ENCODE data around the gene NOX3.

Gene NOX3

DNA sequence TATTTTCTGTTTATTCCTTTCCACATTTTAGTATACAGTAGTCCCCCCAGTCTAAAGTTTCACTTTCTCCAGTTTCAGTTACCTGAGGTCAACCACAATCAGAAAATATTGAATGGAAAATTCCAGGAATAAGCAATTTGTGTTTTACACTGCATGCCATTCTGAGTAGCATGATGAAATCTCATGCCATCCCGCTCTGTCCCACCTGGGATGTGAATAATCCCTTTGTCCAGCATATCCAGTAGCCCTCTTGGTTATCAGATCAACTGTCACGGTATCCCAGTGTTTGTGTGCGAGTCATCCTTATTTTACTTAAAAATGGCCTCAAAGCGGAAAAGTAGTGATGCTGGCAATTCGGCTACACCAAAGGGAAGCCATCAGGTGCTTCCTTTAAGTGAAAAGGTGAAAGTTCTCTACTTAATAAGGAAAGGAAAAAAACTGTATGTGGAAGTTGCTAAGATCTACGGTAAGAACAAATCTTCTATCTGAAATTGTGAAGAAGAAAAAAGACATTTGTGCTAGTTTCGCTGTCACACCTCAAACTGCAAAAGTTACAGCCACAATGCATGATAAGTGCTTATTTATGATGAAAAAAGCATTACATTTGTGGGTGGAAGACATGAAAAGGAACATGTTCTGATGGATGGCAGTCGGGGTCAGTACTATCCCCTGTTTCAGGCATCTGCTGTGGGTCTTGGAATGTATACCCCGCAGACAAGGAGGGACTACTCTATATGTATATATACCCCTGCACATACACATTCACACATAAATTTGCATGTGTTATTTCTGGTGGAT is 11.3 kb downstream of the NOX3 start:
- in situ Hi-C loops (cut with MboI; ENCODE audit: low pct_unique_long_range_greater_than_20kb, low sequenced_read_pairs, unreplicated experiment): no loop called here
- TF ChIP-seq CTCF (IDR thresholded peaks at IDR 0.05; ENCODE audit: extremely low read depth, insufficient read depth, missing control alignments): no peak
- DNase-seq (ENCODE audit: low spot score): no peak

DNA sequence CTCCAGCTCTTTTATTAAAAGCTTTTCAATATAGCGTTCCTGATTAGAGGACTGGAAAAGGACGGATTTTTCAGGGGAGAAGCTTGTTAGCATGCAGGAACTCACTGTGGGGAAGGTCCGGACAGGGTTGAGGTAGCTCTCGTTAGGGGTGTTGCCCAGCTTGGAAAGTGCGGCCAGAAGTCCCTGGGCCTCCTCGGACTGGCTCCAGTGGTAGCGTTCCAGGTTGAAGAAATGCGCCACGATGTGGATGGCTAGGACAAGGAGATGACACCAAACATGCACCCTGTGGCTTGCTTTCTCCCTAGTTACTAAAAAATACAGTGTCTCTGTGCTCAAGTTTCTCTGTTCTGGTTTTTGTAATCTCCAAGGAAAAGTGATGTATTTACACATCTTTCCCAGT is 12.5 kb downstream of the NOX3 start:
- in situ Hi-C loops (cut with MboI; ENCODE audit: low pct_unique_long_range_greater_than_20kb, low sequenced_read_pairs, unreplicated experiment): no loop called here
- DNase-seq (ENCODE audit: low spot score): no peak
- no peak for TF ChIP-seq CTCF (IDR thresholded peaks at IDR 0.05; ENCODE audit: extremely low read depth, insufficient read depth, missing control alignments)

DNA sequence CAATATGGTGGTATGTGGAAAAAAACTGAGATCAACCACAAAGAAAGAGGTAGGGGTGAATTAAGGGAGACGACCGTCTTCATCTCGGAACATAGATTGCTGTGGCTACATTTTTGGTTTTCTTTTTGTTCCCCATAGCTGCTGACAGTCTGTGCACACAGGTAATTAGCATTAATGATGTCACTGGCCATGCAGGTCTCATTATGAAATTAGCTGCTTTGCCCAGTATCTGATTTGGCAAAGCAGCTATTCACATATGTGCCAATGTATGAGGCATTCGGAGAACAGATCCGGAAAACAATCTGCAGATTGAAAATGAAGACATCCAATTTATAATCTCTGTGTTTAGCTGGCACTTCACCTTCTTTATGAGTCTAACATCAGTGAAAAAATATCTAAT is 13.1 kb downstream of the NOX3 start:
- in situ Hi-C loops (cut with MboI; ENCODE audit: low pct_unique_long_range_greater_than_20kb, low sequenced_read_pairs, unreplicated experiment): no loop called here
- DNase-seq (ENCODE audit: low spot score): no peak
- no peak for TF ChIP-seq CTCF (IDR thresholded peaks at IDR 0.05; ENCODE audit: extremely low read depth, insufficient read depth, missing control alignments)

DNA sequence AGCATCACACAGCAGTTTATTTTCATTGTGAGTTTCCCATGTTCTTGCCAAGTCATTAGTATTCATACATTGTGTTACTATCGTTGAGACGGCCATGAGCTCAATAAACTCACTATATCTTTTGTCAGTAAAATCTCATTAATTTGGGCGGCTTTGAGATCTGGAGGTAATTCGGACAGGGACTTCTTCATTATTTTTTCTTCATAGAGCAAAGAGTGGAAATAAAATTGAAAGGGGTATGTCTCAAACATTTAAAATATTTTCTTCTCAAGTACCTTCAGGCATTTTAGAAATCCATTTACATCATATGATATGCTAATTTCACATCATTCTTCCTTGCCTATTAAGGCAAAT is 14.6 kb downstream of the NOX3 start:
- in situ Hi-C loops (cut with MboI; ENCODE audit: low pct_unique_long_range_greater_than_20kb, low sequenced_read_pairs, unreplicated experiment): no loop called here
- no peak for TF ChIP-seq CTCF (IDR thresholded peaks at IDR 0.05; ENCODE audit: extremely low read depth, insufficient read depth, missing control alignments)
- no peak for DNase-seq (ENCODE audit: low spot score)

DNA sequence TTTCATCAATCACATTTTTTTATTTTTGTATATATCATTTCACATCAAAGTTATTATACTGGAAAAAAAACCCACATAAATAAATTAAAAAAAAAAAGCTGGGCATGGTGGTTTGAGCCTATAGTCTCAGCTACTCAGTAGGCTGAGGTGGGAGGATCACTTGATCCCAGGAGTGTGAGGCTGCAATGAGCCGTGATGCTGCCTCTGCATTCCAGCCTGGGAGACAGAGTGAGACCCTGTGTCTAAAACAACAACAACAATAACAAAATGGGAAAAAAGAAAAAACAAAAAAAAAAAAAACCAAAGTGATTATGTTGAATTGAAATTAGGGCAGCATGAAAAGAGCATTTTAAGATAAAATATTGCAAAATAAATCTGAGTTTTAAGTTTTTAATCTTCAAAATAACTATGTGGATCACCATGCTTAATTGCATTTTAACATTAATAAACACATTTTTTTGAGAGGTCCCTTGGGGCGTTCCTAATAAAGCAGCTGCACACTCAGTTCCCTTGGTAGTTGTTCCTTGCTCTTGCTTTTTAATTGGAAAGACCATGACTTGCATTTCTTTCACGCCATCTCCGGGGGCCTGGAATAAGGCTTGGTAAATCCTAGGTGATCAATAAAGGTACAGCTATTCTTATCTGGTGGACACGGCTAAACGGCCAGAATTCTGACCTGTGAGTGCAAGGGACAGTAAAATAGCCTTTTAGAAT is 15.1 kb downstream of the NOX3 start:
- in situ Hi-C loops (cut with MboI; ENCODE audit: low pct_unique_long_range_greater_than_20kb, low sequenced_read_pairs, unreplicated experiment): no loop called here
- DNase-seq (ENCODE audit: low spot score): no peak
- no peak for TF ChIP-seq CTCF (IDR thresholded peaks at IDR 0.05; ENCODE audit: extremely low read depth, insufficient read depth, missing control alignments)

- in situ Hi-C loops (cut with MboI; ENCODE audit: low pct_unique_long_range_greater_than_20kb, low sequenced_read_pairs, unreplicated experiment): no loop called here
- no peak for DNase-seq (ENCODE audit: low spot score)
- TF ChIP-seq CTCF (IDR thresholded peaks at IDR 0.05; ENCODE audit: extremely low read depth, insufficient read depth, missing control alignments): no peak
Observed at GRCh38 chr6:155439376-155439775, 16.3 kb downstream of the NOX3 start.
